CD4-positive, alpha-beta T cell (primary cell): Measurements from ENCODE around the gene PTH2. TPM values are rescaled to one million over a fixed set of nuclear protein-coding genes. Genes with fewer than 3 reads are reported as not detected.

Experiments used
- ATAC-seq: fragments of 200-7000 bp; cut with Tn5 transposase; one replicate; pipeline ENCODE4 v1.10.0; 2022; ENCODE audit warnings: mild to moderate bottlenecking; ENCODE audit not compliant: poor library complexity
- CTCF ChIA-PET: fragments of 350-600 bp; sonication (Branson Sonifier 250); formaldehyde crosslinking; loops from one replicate; lab custom pipeline; 2021; ENCODE audit warnings: antibody characterized with exemption, inconsistent platforms; lab: Charles Lee
- POLR2A ChIA-PET: fragments of 350-600 bp; sonication (Branson Sonifier 250); formaldehyde crosslinking; loops from one replicate; lab custom pipeline; 2021; ENCODE audit warnings: antibody characterized with exemption, inconsistent platforms; lab: Charles Lee
- DNase-seq, 14 experiments: peaks; one replicate each; pipeline ENCODE4 v3.0.0-alpha.2; 2013 to 2020; ENCODE audit warnings: mixed read lengths in 2 of 14
- H3K27ac ChIP-seq, 2 donors: one replicate each; pipeline versions ENCODE4 v1.5.1 to v1.7.0; 2013; ENCODE audit warnings: low read length in 2 of 2, low read depth in 1 of 2, mild to moderate bottlenecking in 1 of 2
- H3K27me3 ChIP-seq, 2 experiments: 1 replicate in 1 of 2; 2 replicates in 1 of 2; pipeline versions ENCODE4 v1.6.1 to v1.7.0; 2013; ENCODE audit warnings: low read length in 2 of 2, control low read depth in 1 of 2, mild to moderate bottlenecking in 1 of 2, moderate library complexity in 1 of 2; ENCODE audit not compliant: insufficient read depth in 2 of 2, control insufficient read depth in 1 of 2
- H3K36me3 ChIP-seq: one replicate; pipeline ENCODE4 v1.6.1; 2013; ENCODE audit warnings: low read length, control low read depth; ENCODE audit not compliant: insufficient read depth
- H3K4me1 ChIP-seq: one replicate; pipeline ENCODE4 v1.6.1; 2013; ENCODE audit warnings: low read length, control low read depth; ENCODE audit not compliant: insufficient read depth
- H3K4me3 ChIP-seq: one replicate; pipeline ENCODE4 v1.5.1; 2013; ENCODE audit warnings: mild to moderate bottlenecking, low read length, moderate library complexity
- H3K9me3 ChIP-seq, 2 experiments: 1 replicate in 1 of 2; 2 replicates in 1 of 2; pipeline versions ENCODE4 v1.6.1 to v1.7.0; 2013; ENCODE audit warnings: low read length in 2 of 2, mild to moderate bottlenecking in 2 of 2, control low read depth in 1 of 2, moderate library complexity in 1 of 2; ENCODE audit not compliant: control insufficient read depth in 1 of 2, insufficient read depth in 1 of 2
- H3K27ac Mint-ChIP-seq: one replicate; pipeline ENCODE4 v1.8.0; 2020; ENCODE audit warnings: mixed read lengths
- H3K27me3 Mint-ChIP-seq: one replicate; pipeline ENCODE4 v1.8.0; 2021; ENCODE audit warnings: mixed read lengths
- H3K36me3 Mint-ChIP-seq: one replicate; pipeline ENCODE4 v1.8.0; 2021; ENCODE audit warnings: low read depth, mixed read lengths
- H3K4me1 Mint-ChIP-seq: one replicate; pipeline ENCODE4 v1.8.0; 2021; ENCODE audit warnings: low read depth, mixed read lengths
- H3K4me3 Mint-ChIP-seq: one replicate; pipeline ENCODE4 v1.8.0; 2020; ENCODE audit warnings: mild to moderate bottlenecking, mixed read lengths
- H3K9me3 Mint-ChIP-seq: one replicate; pipeline ENCODE4 v1.8.0; 2020; ENCODE audit warnings: mixed read lengths
- intact Hi-C, 2 experiments: fragments of 100-400 bp; cut with DNase I in 1 of 2; cut with micrococcal nuclease in 1 of 2; formaldehyde crosslinking; loops; one replicate each; pipeline versions ENCODE4 v1.15.1 to v1.9.0; 2023 to 2025; cut with DNase I, micrococcal nuclease
- total RNA-seq, 174 experiments: library from RNA in 2 of 174; stranded (reverse) in 2 of 174; gene quantifications; one replicate each; pipeline ENCODE4 v1.2.3 and lab custom pipeline; 2021 to 2026
- TF ChIP-seq, protein P1 (sequence below): fragments of 200-600 bp; IDR thresholded peaks from one replicate; pipeline ENCODE4 v1.8.0; 2022; ENCODE audit warnings: antibody characterized with exemption, mild to moderate bottlenecking

PTH2 gene
- total RNA-seq, 2 experiments from 2014 or later: not detected

- TF ChIP-seq, protein P1, sequence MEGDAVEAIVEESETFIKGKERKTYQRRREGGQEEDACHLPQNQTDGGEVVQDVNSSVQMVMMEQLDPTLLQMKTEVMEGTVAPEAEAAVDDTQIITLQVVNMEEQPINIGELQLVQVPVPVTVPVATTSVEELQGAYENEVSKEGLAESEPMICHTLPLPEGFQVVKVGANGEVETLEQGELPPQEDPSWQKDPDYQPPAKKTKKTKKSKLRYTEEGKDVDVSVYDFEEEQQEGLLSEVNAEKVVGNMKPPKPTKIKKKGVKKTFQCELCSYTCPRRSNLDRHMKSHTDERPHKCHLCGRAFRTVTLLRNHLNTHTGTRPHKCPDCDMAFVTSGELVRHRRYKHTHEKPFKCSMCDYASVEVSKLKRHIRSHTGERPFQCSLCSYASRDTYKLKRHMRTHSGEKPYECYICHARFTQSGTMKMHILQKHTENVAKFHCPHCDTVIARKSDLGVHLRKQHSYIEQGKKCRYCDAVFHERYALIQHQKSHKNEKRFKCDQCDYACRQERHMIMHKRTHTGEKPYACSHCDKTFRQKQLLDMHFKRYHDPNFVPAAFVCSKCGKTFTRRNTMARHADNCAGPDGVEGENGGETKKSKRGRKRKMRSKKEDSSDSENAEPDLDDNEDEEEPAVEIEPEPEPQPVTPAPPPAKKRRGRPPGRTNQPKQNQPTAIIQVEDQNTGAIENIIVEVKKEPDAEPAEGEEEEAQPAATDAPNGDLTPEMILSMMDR: no peak
- POLR2A ChIA-PET: interaction anchor here (0.6 to 3.9 kb wide), 5 partner anchors 11 to 44 kb away, joined by 4 to 20 read pairs (median 6); partner anchors contain the start of genes ALDH16A1, PIH1D1 and SLC17A7
- H3K27ac Mint-ChIP-seq: peak overlapping the region; percentile 82
- peak overlapping the region; percentile 11 for H3K4me3 ChIP-seq
- DNase-seq: peak in 4 of 14 experiments; percentile 42 to 75 (median 57)
- H3K27ac ChIP-seq: peak overlapping the region; percentile 17 to 65
- H3K27me3 Mint-ChIP-seq: no peaks in the 10 kb centered on the region
- intact Hi-C loops: loop anchor here in 1 of 2 experiments (2.0 kb wide), 1 partner anchor 13 kb away; the partner anchor contains the start of gene PTH2
- H3K4me1 Mint-ChIP-seq: peaks cover 67% of the 10 kb centered on the region
- peak; percentile 61 for ATAC-seq
- no peaks in the 10 kb centered on the region for H3K9me3 ChIP-seq
- no peaks in the 10 kb centered on the region for H3K36me3 Mint-ChIP-seq
- CTCF ChIA-PET: interaction anchor here (0.7 to 1.6 kb wide), 3 partner anchors 18 to 82 kb away, joined by 3 to 6 read pairs (median 3); no protein-coding TSS in a partner anchor
- no peaks in the 10 kb centered on the region for H3K36me3 ChIP-seq
- peak overlapping the region; percentile 49 for H3K4me3 Mint-ChIP-seq
- no peaks in the 10 kb centered on the region for H3K27me3 ChIP-seq
- H3K9me3 Mint-ChIP-seq: no peaks in the 10 kb centered on the region
- peaks cover 72% of the 10 kb centered on the region for H3K4me1 ChIP-seq
Observed at GRCh38 chr19:49409441-49410029, 13.7 kb downstream of the PTH2 start.

DNA sequence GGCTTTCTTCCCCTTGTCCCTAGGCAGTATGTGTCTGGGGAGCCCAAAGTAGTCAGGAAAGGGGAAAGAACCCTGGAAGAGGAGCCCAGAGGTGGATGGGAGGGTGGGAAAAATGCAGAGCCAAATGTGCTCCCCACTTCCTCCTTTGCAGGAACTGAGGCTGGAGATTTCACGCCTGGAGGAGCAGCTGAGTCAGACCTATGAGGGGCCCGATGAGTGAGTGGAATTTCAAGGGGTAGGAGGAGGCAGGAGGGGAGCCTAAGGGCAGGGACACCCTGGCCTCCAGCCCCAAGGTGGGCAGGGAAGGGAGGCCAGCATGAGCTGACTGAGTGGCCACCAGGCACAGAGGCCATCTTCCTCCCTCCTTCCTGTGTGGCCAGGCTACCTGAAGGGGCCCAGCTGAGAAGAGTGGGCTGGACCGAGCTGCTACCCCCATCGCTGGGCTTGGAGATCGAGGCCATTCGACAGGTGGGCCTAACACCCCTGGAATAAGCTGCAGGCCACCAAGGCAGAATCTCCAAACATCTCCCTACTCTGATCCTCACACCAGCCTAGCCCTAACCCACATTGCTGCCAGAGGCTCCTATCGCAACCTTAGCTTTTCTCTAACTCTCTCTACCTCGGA lies 14.3 kb downstream of the PTH2 start:
- ChIA-PET POLR2A (interaction anchor here (1.3 to 3.9 kb wide), 4 partner anchors 11 to 43 kb away, joined by 6 to 20 read pairs (median 8); partner anchors contain the start of genes PIH1D1 and SLC17A7), CTCF (interaction anchor here (1.6 kb wide), 1 partner anchor 81 kb away, joined by 6 read pairs; no protein-coding TSS in a partner anchor)
- Histone ChIP-seq H3K27ac (peak overlapping the region; percentile 17 to 65), H3K27me3 (no peaks in the 10 kb centered on the region), H3K9me3 (no peaks in the 10 kb centered on the region), H3K4me3 (peak overlapping the region; percentile 11), H3K36me3 (no peaks in the 10 kb centered on the region), H3K4me1 (peaks cover 72% of the 10 kb centered on the region)
- peaks cover 68% of the 10 kb centered on the region for H3K4me1 Mint-ChIP-seq
- ATAC-seq: no peak
- H3K27me3 Mint-ChIP-seq: no peaks in the 10 kb centered on the region
- peak overlapping the region; percentile 82 for H3K27ac Mint-ChIP-seq
- DNase-seq: no peak
- TF ChIP-seq, protein P1: no peak
- intact Hi-C loops: loop anchor here in 1 of 2 experiments (2.0 kb wide), 1 partner anchor 14 kb away; the partner anchor contains the start of gene PTH2
- H3K4me3 Mint-ChIP-seq: peak overlapping the region; percentile 49
- H3K36me3 Mint-ChIP-seq: no peaks in the 10 kb centered on the region
- no peaks in the 10 kb centered on the region for H3K9me3 Mint-ChIP-seq

- H3K9me3 Mint-ChIP-seq: no peaks in the 10 kb centered on the region
- H3K4me1 Mint-ChIP-seq: peaks cover 74% of the 10 kb centered on the region
Observed at GRCh38 chr19:49407482-49408015, 15.7 kb downstream of the PTH2 start.

More at GRCh38 chr19:49407482-49408015, 15.7 kb downstream of the PTH2 start:
- Mint-ChIP-seq H3K27ac (peak overlapping the region; percentile 82), H3K4me3 (no peak overlapping the region), H3K36me3 (no peaks in the 10 kb centered on the region), H3K27me3 (no peaks in the 10 kb centered on the region)
- no peaks in the 10 kb centered on the region for H3K27me3 ChIP-seq
- peaks cover 70% of the 10 kb centered on the region for H3K4me1 ChIP-seq
- TF ChIP-seq, protein P1: no peak
- H3K36me3 ChIP-seq: no peaks in the 10 kb centered on the region
- DNase-seq (no peak), ATAC-seq (no peak)
- no peaks in the 10 kb centered on the region for H3K9me3 ChIP-seq
- no peak overlapping the region for H3K27ac ChIP-seq
- no peak overlapping the region for H3K4me3 ChIP-seq
- CTCF ChIA-PET: interaction anchor here (1.8 kb wide), 1 partner anchor 16 kb away, joined by 10 read pairs; no protein-coding TSS in a partner anchor
- POLR2A ChIA-PET: interaction anchor here (0.7 kb wide), 1 partner anchor 1002 kb away, joined by 3 read pairs; no protein-coding TSS in a partner anchor
- intact Hi-C loops: loop anchor here in 1 of 2 experiments (2.0 kb wide), 1 partner anchor 15 kb away; the partner anchor contains the start of gene PTH2
